ENCODE measurements around the gene CTSL. TPM values are rescaled to one million over a fixed set of nuclear protein-coding genes. Genes with fewer than 3 reads are reported as not detected.

Gene CTSL
- total RNA-seq, 1 experiment from 2014 or later, result 39.7 TPM

DNA sequence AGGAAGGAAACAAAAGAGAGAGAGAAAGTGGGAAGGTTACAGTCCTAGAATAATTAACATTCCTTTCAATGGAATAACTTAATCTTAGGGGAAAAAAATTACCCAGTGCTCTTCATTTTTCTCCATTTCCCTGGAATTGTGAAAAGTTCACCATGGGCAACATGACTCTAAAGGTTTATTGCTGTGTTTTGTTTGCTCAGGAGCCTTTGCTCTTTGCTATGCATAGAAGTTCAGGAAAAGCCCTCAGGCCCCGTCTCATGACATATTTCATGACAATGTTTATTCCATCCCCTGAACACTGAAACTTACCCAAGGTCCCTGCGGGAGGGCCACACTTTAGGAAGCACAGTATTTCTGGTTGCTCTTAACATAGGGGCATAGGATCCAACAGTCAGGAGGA is 9.8 kb upstream of the CTSL start:
- no peaks in the 10 kb centered on the region for H3K36me3 Mint-ChIP-seq
- POLR2A ChIA-PET, result interaction anchor here (1.1 kb wide), 1 partner anchor 10 kb away, joined by 3 read pairs; the partner anchor contains the start of gene CTSL

DNA sequence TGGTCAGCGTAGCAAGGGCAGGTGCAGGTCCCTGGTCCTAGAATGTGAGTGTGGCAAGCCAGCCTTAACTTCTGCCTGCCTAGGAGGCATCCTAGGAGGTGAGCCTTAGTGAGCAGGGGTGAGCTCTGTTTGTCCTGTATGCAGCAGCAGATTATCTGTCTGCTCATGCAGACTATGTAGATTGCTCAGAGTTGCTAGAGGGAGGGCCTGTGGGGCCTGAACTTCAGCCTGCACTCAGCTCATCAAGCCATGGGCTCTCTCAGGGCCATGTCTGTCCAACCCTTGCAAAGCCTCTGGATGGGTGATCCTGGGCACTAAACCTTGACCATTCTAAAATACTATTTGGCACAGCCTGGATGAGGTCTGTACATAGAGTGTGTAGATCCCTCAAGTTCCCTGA is 8.5 kb upstream of the CTSL start:
- ChIA-PET CTCF (interaction anchor here (1.3 kb wide), 1 partner anchor 8 kb away, joined by 3 read pairs; the partner anchor contains the start of gene CTSL), POLR2A (interaction anchor here (1.1 kb wide), 1 partner anchor 9 kb away, joined by 3 read pairs; the partner anchor contains the start of gene CTSL)
- Mint-ChIP-seq H3K27me3 (ENCODE audit: low read depth) (peaks cover 10% of the 10 kb centered on the region), H3K36me3 (no peaks in the 10 kb centered on the region), H3K27ac (no peak overlapping the region), H3K4me1 (no peaks in the 10 kb centered on the region), H3K9me3 (no peaks in the 10 kb centered on the region), H3K4me3 (no peak overlapping the region)
- DNase-seq (ENCODE audit: low spot score) (no peak), ATAC-seq (no peak)
- no peak for TF ChIP-seq SP1 (CRISPR knock-in tag; conservative IDR thresholded peaks at IDR 0.05)
- TF ChIP-seq, protein P1, sequence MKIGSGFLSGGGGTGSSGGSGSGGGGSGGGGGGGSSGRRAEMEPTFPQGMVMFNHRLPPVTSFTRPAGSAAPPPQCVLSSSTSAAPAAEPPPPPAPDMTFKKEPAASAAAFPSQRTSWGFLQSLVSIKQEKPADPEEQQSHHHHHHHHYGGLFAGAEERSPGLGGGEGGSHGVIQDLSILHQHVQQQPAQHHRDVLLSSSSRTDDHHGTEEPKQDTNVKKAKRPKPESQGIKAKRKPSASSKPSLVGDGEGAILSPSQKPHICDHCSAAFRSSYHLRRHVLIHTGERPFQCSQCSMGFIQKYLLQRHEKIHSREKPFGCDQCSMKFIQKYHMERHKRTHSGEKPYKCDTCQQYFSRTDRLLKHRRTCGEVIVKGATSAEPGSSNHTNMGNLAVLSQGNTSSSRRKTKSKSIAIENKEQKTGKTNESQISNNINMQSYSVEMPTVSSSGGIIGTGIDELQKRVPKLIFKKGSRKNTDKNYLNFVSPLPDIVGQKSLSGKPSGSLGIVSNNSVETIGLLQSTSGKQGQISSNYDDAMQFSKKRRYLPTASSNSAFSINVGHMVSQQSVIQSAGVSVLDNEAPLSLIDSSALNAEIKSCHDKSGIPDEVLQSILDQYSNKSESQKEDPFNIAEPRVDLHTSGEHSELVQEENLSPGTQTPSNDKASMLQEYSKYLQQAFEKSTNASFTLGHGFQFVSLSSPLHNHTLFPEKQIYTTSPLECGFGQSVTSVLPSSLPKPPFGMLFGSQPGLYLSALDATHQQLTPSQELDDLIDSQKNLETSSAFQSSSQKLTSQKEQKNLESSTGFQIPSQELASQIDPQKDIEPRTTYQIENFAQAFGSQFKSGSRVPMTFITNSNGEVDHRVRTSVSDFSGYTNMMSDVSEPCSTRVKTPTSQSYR (CRISPR knock-in tag; IDR thresholded peaks at IDR 0.05), result no peak
- no peak for TF ChIP-seq NR1H2 (CRISPR knock-in tag; IDR thresholded peaks at IDR 0.05)
- TF ChIP-seq CREB1 (CRISPR knock-in tag; IDR thresholded peaks at IDR 0.05), result no peak
- TF ChIP-seq, protein P2, sequence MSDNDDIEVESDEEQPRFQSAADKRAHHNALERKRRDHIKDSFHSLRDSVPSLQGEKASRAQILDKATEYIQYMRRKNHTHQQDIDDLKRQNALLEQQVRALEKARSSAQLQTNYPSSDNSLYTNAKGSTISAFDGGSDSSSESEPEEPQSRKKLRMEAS (CRISPR knock-in tag; IDR thresholded peaks at IDR 0.05), result no peak
- TF ChIP-seq EMX1 (CRISPR knock-in tag; IDR thresholded peaks at IDR 0.05), result no peak
- no peak for TF ChIP-seq MXD4 (CRISPR knock-in tag; IDR thresholded peaks at IDR 0.05; ENCODE audit: borderline replicate concordance)
- TF ChIP-seq, protein P3, sequence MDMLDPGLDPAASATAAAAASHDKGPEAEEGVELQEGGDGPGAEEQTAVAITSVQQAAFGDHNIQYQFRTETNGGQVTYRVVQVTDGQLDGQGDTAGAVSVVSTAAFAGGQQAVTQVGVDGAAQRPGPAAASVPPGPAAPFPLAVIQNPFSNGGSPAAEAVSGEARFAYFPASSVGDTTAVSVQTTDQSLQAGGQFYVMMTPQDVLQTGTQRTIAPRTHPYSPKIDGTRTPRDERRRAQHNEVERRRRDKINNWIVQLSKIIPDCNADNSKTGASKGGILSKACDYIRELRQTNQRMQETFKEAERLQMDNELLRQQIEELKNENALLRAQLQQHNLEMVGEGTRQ (CRISPR knock-in tag; IDR thresholded peaks at IDR 0.05), result no peak

More for the DNA sequence above, 9.8 kb upstream of the CTSL start:
- peaks cover 7% of the 10 kb centered on the region; the same call in 1 of the 2 replicates for H3K27me3 Mint-ChIP-seq (ENCODE audit: low read depth)
- no peak overlapping the region for H3K27ac Mint-ChIP-seq
- CTCF ChIA-PET, result interaction anchor here (1.3 kb wide), 1 partner anchor 10 kb away, joined by 3 read pairs; the partner anchor contains the start of gene CTSL
- H3K4me3 Mint-ChIP-seq, result no peak overlapping the region
- no peak for DNase-seq (ENCODE audit: low spot score)
- H3K9me3 Mint-ChIP-seq, result no peaks in the 10 kb centered on the region
- no peaks in the 10 kb centered on the region for H3K4me1 Mint-ChIP-seq
- no peak for TF ChIP-seq ELF4 (CRISPR knock-in tag; IDR thresholded peaks at IDR 0.05; ENCODE audit: low read depth)
- TF ChIP-seq, protein P4, sequence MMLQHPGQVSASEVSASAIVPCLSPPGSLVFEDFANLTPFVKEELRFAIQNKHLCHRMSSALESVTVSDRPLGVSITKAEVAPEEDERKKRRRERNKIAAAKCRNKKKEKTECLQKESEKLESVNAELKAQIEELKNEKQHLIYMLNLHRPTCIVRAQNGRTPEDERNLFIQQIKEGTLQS (CRISPR knock-in tag; conservative IDR thresholded peaks at IDR 0.05), result no peak
- ATAC-seq, result no peak

DNA sequence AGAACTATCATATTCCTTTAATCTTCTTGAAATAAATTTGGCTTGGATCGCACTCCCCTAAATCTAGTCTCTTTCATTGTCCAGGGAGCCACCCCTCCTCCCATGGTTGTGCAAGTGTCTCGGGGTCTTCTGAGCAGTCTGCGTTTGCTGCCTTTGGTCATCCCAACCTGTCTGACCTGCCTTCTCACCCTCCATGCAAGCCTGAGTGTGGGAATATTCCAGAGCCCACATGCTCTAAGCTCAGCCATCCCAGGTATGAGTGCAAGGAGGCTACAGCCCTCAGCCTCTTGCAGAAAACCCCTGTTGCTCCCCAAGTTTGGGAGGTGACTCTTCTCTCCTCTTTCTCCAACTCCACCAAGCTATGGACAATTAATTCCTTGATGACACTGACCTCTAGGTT is 7.7 kb upstream of the CTSL start:
- ATAC-seq (no peak), DNase-seq (ENCODE audit: low spot score) (no peak)
- POLR2A ChIA-PET, result no interaction called here
- peaks cover 10% of the 10 kb centered on the region for H3K27me3 Mint-ChIP-seq (ENCODE audit: low read depth)
- no peaks in the 10 kb centered on the region for H3K36me3 Mint-ChIP-seq
- no peaks in the 10 kb centered on the region for H3K4me1 Mint-ChIP-seq
- no peak overlapping the region for H3K27ac Mint-ChIP-seq
- H3K9me3 Mint-ChIP-seq, result no peaks in the 10 kb centered on the region
- H3K4me3 Mint-ChIP-seq, result no peak overlapping the region
- CTCF ChIA-PET, result no interaction called here
- TF ChIP-seq, protein P5, sequence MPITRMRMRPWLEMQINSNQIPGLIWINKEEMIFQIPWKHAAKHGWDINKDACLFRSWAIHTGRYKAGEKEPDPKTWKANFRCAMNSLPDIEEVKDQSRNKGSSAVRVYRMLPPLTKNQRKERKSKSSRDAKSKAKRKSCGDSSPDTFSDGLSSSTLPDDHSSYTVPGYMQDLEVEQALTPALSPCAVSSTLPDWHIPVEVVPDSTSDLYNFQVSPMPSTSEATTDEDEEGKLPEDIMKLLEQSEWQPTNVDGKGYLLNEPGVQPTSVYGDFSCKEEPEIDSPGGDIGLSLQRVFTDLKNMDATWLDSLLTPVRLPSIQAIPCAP (CRISPR knock-in tag; IDR thresholded peaks at IDR 0.05), result no peak
- TF ChIP-seq SMAD3 (CRISPR knock-in tag; IDR thresholded peaks at IDR 0.05; ENCODE audit: borderline replicate concordance) (no peak), ESRRA (CRISPR knock-in tag; IDR thresholded peaks at IDR 0.05; ENCODE audit: borderline replicate concordance) (no peak), SMAD4 (CRISPR knock-in tag; IDR thresholded peaks at IDR 0.05) (no peak), CREM (CRISPR knock-in tag; IDR thresholded peaks at IDR 0.05) (no peak)
- TF ChIP-seq, protein P6, sequence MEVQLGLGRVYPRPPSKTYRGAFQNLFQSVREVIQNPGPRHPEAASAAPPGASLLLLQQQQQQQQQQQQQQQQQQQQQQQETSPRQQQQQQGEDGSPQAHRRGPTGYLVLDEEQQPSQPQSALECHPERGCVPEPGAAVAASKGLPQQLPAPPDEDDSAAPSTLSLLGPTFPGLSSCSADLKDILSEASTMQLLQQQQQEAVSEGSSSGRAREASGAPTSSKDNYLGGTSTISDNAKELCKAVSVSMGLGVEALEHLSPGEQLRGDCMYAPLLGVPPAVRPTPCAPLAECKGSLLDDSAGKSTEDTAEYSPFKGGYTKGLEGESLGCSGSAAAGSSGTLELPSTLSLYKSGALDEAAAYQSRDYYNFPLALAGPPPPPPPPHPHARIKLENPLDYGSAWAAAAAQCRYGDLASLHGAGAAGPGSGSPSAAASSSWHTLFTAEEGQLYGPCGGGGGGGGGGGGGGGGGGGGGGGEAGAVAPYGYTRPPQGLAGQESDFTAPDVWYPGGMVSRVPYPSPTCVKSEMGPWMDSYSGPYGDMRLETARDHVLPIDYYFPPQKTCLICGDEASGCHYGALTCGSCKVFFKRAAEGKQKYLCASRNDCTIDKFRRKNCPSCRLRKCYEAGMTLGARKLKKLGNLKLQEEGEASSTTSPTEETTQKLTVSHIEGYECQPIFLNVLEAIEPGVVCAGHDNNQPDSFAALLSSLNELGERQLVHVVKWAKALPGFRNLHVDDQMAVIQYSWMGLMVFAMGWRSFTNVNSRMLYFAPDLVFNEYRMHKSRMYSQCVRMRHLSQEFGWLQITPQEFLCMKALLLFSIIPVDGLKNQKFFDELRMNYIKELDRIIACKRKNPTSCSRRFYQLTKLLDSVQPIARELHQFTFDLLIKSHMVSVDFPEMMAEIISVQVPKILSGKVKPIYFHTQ (CRISPR knock-in tag; IDR thresholded peaks at IDR 0.05), result no peak
- TF ChIP-seq, protein P7, sequence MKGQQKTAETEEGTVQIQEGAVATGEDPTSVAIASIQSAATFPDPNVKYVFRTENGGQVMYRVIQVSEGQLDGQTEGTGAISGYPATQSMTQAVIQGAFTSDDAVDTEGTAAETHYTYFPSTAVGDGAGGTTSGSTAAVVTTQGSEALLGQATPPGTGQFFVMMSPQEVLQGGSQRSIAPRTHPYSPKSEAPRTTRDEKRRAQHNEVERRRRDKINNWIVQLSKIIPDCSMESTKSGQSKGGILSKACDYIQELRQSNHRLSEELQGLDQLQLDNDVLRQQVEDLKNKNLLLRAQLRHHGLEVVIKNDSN (CRISPR knock-in tag; IDR thresholded peaks at IDR 0.05), result no peak
- TF ChIP-seq, protein P8, sequence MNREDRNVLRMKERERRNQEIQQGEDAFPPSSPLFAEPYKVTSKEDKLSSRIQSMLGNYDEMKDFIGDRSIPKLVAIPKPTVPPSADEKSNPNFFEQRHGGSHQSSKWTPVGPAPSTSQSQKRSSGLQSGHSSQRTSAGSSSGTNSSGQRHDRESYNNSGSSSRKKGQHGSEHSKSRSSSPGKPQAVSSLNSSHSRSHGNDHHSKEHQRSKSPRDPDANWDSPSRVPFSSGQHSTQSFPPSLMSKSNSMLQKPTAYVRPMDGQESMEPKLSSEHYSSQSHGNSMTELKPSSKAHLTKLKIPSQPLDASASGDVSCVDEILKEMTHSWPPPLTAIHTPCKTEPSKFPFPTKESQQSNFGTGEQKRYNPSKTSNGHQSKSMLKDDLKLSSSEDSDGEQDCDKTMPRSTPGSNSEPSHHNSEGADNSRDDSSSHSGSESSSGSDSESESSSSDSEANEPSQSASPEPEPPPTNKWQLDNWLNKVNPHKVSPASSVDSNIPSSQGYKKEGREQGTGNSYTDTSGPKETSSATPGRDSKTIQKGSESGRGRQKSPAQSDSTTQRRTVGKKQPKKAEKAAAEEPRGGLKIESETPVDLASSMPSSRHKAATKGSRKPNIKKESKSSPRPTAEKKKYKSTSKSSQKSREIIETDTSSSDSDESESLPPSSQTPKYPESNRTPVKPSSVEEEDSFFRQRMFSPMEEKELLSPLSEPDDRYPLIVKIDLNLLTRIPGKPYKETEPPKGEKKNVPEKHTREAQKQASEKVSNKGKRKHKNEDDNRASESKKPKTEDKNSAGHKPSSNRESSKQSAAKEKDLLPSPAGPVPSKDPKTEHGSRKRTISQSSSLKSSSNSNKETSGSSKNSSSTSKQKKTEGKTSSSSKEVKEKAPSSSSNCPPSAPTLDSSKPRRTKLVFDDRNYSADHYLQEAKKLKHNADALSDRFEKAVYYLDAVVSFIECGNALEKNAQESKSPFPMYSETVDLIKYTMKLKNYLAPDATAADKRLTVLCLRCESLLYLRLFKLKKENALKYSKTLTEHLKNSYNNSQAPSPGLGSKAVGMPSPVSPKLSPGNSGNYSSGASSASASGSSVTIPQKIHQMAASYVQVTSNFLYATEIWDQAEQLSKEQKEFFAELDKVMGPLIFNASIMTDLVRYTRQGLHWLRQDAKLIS (CRISPR knock-in tag; IDR thresholded peaks at IDR 0.05; ENCODE audit: borderline replicate concordance), result no peak

All from WTC11 (cell line).